MM.1S (cell line): ENCODE data around the gene C11orf21.

Experiments
- EZH2 ChIP-seq: fragments of 300-600 bp; sonication (generic); optimal IDR thresholded peaks from 2 replicates; pipeline ENCODE3; 2017; ENCODE audit warnings: low read depth, mild to moderate bottlenecking, antibody characterized with exemption, low read length, mixed read lengths
- EZH2phosphoT487 ChIP-seq: fragments of 300-600 bp; sonication (generic); IDR thresholded peaks from 2 replicates; pipeline ENCODE4 v1.6.1; 2018; ENCODE audit warnings: antibody characterized with exemption, low read length
- TF ChIP-seq, protein P1 (sequence below): fragments of 300-600 bp; sonication (generic); IDR thresholded peaks from 2 replicates; pipeline ENCODE4 v1.5.1; 2016; ENCODE audit warnings: antibody characterized with exemption, low read length, mixed read lengths

DNA sequence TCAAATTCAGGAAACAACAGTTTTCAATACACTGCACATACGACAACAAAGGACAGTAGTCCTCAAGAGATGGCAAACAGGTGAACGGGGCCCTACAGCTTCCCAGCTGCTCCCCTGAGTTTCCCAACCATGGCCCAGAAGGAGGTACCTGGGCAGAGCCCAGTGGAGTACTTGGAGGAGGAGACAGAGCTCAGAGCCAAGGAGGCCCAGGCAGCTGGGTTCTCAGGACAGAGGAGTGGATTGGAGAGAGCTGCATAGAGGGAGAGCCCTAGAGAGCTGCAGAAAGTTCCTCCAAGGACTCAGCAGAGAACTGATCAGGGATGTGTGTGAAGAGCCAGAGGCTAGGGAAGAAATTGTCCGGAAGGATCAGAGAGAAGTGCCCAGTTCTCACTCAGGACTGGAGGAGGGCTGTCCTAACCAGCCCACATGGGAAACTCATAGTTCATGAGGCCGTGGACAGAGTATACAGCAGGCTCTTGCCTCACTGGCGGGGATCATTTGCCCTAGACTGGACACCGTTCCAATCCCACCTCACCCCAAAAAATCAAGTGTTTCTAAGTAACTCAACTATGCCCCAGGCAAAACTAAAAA, 23.7 kb downstream of the C11orf21 start:
- no peak for TF ChIP-seq EZH2
- TF ChIP-seq, protein P1, sequence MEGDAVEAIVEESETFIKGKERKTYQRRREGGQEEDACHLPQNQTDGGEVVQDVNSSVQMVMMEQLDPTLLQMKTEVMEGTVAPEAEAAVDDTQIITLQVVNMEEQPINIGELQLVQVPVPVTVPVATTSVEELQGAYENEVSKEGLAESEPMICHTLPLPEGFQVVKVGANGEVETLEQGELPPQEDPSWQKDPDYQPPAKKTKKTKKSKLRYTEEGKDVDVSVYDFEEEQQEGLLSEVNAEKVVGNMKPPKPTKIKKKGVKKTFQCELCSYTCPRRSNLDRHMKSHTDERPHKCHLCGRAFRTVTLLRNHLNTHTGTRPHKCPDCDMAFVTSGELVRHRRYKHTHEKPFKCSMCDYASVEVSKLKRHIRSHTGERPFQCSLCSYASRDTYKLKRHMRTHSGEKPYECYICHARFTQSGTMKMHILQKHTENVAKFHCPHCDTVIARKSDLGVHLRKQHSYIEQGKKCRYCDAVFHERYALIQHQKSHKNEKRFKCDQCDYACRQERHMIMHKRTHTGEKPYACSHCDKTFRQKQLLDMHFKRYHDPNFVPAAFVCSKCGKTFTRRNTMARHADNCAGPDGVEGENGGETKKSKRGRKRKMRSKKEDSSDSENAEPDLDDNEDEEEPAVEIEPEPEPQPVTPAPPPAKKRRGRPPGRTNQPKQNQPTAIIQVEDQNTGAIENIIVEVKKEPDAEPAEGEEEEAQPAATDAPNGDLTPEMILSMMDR = no peak
- no peak for TF ChIP-seq EZH2phosphoT487
